ENCODE data around the gene NF2.

The NF2 gene

DNA sequence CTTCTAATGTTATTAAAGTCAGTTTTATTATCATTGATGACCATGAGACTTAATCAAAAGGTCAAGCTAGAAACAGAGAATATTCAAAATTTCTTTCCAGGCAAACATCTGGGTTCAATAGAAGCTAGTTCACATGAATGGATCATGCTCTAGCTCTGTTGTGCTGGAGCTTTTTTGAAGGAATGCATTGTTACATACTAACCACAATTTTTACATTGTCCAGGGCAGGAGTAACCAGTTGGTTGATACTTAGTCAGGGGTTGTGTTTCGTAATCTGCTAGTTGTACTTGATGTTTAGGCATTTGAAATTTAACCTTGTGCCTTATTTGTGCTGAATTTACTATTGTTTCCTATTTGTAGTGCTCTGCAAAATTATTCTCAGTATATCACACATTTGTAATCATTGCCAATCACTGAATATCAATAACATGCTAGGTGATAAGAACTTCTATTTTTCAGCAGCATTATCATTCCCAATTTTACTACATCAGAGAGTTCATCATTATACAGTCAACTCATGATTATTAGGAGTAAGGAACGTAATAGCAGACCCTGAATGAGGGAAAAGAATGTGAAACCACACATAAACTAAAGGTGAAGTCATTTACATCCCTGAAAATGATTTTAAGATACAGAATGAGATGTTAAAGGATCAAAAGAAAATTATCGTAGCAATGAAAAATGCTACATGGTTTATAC lies 23.2 kb downstream of the NF2 start:
- no peaks in the 10 kb centered on the region for H3K36me3 ChIP-seq (ENCODE audit: insufficient read depth)
- TF ChIP-seq, protein P1, sequence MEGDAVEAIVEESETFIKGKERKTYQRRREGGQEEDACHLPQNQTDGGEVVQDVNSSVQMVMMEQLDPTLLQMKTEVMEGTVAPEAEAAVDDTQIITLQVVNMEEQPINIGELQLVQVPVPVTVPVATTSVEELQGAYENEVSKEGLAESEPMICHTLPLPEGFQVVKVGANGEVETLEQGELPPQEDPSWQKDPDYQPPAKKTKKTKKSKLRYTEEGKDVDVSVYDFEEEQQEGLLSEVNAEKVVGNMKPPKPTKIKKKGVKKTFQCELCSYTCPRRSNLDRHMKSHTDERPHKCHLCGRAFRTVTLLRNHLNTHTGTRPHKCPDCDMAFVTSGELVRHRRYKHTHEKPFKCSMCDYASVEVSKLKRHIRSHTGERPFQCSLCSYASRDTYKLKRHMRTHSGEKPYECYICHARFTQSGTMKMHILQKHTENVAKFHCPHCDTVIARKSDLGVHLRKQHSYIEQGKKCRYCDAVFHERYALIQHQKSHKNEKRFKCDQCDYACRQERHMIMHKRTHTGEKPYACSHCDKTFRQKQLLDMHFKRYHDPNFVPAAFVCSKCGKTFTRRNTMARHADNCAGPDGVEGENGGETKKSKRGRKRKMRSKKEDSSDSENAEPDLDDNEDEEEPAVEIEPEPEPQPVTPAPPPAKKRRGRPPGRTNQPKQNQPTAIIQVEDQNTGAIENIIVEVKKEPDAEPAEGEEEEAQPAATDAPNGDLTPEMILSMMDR (conservative IDR thresholded peaks at IDR 0.05; ENCODE audit: low read depth, low read length): no peak
- peaks cover 12% of the 10 kb centered on the region; the same call in 1 of the 2 replicates for H3K79me2 ChIP-seq (ENCODE audit: insufficient read depth, low read depth)
- peaks cover 9% of the 10 kb centered on the region for H3K4me1 ChIP-seq (ENCODE audit: low read depth, poor library complexity, severe bottlenecking)
- H3K4me2 ChIP-seq: no peak overlapping the region
- no peak overlapping the region for H3K4me3 ChIP-seq (IDR thresholded peaks at IDR 0.05; ENCODE audit: insufficient read depth, low read depth, low read length)
- H2AFZ ChIP-seq (ENCODE audit: low read depth): no peak overlapping the region
- no peaks in the 10 kb centered on the region for H3K27me3 ChIP-seq (ENCODE audit: insufficient read depth, low read depth)
- peaks cover 8% of the 10 kb centered on the region; the same call in 1 of the 2 replicates for H4K20me1 ChIP-seq (ENCODE audit: insufficient read depth)
- H3K9ac ChIP-seq: no peak overlapping the region
- no peak overlapping the region for H3K27ac ChIP-seq

DNA sequence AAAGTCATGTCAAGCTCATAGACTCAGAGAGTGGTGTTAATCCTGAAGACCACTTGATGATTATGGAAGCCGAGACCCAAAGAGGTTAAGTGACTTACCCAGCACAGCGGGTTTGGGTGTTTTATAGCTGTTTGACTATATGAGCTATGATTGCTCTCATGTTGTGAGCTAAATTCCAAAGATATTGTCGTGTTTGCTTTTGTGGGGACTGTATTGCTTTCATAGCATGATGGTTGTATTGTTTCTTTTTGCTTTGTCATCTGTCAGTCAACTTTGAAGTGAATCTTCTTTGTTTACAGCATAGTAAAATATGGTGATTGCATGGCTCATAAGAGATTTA lies 23.7 kb downstream of the NF2 start:
- Histone ChIP-seq H4K20me1 (ENCODE audit: insufficient read depth) (peaks cover 8% of the 10 kb centered on the region; the same call in 1 of the 2 replicates), H3K79me2 (ENCODE audit: insufficient read depth, low read depth) (peaks cover 12% of the 10 kb centered on the region; the same call in 1 of the 2 replicates), H3K4me3 (IDR thresholded peaks at IDR 0.05; ENCODE audit: insufficient read depth, low read depth, low read length) (no peak overlapping the region), H3K9ac (no peak overlapping the region), H3K4me2 (no peak overlapping the region), H2AFZ (ENCODE audit: low read depth) (no peak overlapping the region), H3K36me3 (ENCODE audit: insufficient read depth) (no peaks in the 10 kb centered on the region), H3K4me1 (ENCODE audit: low read depth, poor library complexity, severe bottlenecking) (peaks cover 9% of the 10 kb centered on the region), H3K27me3 (ENCODE audit: insufficient read depth, low read depth) (no peaks in the 10 kb centered on the region), H3K27ac (no peak overlapping the region)
- TF ChIP-seq, protein P1 (conservative IDR thresholded peaks at IDR 0.05; ENCODE audit: low read depth, low read length): no peak

DNA sequence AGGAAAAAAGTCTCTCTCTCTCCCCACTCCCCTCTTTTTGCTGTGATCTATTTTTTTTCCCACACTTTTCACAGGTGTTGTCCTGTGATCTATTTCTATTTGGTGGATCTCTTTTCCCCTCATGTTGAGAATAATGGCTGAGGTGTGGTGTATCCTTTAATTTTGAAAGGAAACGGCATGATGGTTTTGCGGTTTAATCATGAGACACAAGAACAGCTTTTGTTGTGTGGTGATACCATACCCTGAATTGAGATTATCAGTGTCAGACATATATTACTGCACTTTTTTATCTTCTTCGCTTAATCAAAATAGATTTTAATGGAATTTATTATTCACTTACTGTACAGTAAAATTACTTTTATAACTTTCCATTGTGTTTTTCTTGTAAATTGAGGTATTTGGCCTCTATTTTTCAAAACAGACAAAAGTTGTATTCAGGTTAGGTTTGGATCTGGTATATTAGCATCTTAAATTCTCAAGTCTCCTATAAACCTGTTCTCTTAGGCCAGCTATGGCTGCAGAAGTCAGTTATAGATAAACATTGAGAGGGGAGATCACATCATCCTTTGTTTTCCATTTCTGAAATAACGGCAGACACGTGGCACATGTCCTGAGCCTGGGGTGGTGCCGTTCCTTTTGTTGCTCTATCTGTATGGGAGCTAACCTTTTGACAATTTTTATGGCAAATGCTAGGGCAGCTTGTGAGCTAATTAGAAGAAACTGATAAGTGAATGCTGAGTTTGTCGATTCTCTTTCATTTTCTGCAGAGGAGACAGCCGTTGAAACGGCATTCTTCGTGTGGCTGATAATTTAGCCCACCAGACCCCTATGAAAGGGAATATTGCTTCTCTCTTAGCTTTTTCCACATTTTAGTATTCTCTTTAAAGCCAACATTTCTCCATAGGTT lies 25.8 kb downstream of the NF2 start:
- H3K27ac ChIP-seq: no peak overlapping the region
- TF ChIP-seq, protein P1 (conservative IDR thresholded peaks at IDR 0.05; ENCODE audit: low read depth, low read length): no peak

DNA sequence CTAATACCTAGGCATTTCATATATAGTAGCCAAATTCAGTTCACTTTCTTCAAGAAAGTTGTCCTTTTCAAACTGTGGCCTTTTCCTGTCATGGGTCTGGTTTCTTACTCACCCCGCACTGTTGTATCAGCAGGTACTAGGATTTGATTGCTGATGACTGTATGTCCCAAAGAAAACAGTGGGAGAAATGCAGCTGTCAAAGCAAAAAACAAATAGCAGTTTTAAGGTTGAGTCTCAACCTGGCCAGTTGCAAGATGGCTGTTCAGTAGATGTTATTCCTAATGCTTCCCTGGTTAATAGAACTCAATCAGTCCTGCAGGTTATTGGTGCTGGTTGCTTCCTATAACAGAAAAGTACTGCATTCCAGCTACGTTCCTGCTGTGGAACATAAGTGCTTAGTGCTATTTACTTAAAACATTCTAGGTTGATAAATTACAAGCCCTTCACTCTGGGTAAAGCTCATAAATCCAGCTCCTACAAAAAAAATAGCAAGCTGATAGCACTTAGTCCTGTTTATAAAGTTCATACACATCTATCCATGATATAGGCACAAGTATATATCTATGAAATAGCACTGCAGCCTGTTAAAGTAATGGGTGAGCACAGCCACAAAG lies 26.6 kb downstream of the NF2 start:
- Histone ChIP-seq H3K4me2 (no peak overlapping the region), H2AFZ (ENCODE audit: low read depth) (no peak overlapping the region), H3K27me3 (ENCODE audit: insufficient read depth, low read depth) (no peaks in the 10 kb centered on the region), H3K9ac (no peak overlapping the region), H3K79me2 (ENCODE audit: insufficient read depth, low read depth) (peaks cover 12% of the 10 kb centered on the region; the same call in 1 of the 2 replicates), H3K27ac (no peak overlapping the region), H3K4me3 (IDR thresholded peaks at IDR 0.05; ENCODE audit: insufficient read depth, low read depth, low read length) (no peak overlapping the region), H4K20me1 (ENCODE audit: insufficient read depth) (peaks cover 8% of the 10 kb centered on the region; the same call in 1 of the 2 replicates), H3K36me3 (ENCODE audit: insufficient read depth) (no peaks in the 10 kb centered on the region), H3K4me1 (ENCODE audit: low read depth, poor library complexity, severe bottlenecking) (peaks cover 9% of the 10 kb centered on the region)
- TF ChIP-seq, protein P1 (conservative IDR thresholded peaks at IDR 0.05; ENCODE audit: low read depth, low read length): no peak

More for the DNA sequence above, 25.8 kb downstream of the NF2 start:
- Histone ChIP-seq H3K4me1 (ENCODE audit: low read depth, poor library complexity, severe bottlenecking) (peaks cover 9% of the 10 kb centered on the region), H4K20me1 (ENCODE audit: insufficient read depth) (peaks cover 8% of the 10 kb centered on the region; the same call in 1 of the 2 replicates), H3K79me2 (ENCODE audit: insufficient read depth, low read depth) (peaks cover 12% of the 10 kb centered on the region; the same call in 1 of the 2 replicates), H3K27me3 (ENCODE audit: insufficient read depth, low read depth) (no peaks in the 10 kb centered on the region), H3K9ac (no peak overlapping the region), H3K4me2 (no peak overlapping the region), H2AFZ (ENCODE audit: low read depth) (no peak overlapping the region), H3K4me3 (IDR thresholded peaks at IDR 0.05; ENCODE audit: insufficient read depth, low read depth, low read length) (no peak overlapping the region), H3K36me3 (ENCODE audit: insufficient read depth) (no peaks in the 10 kb centered on the region)

Measured in KMS-11 (cell line).